ENCODE results near the gene CFAP61.

GRCh38 chr20:20173254-20173653 lies 120.9 kb downstream of the CFAP61 start:
- TF ChIP-seq CTCF (IDR thresholded peaks at IDR 0.05 in 8 of 11, conservative IDR thresholded peaks at IDR 0.05 in 3 of 11) (no peak), POLR2AphosphoS5 (IDR thresholded peaks at IDR 0.05) (no peak)
